ENCODE results near the gene EHD4. TPM values are rescaled to one million over a fixed set of nuclear protein-coding genes. Genes with fewer than 3 reads are reported as not detected.

EHD4 gene
- total and polyA plus RNA-seq, 9 donors: 8.8 to 23.3 (median 13.7) TPM

DNA sequence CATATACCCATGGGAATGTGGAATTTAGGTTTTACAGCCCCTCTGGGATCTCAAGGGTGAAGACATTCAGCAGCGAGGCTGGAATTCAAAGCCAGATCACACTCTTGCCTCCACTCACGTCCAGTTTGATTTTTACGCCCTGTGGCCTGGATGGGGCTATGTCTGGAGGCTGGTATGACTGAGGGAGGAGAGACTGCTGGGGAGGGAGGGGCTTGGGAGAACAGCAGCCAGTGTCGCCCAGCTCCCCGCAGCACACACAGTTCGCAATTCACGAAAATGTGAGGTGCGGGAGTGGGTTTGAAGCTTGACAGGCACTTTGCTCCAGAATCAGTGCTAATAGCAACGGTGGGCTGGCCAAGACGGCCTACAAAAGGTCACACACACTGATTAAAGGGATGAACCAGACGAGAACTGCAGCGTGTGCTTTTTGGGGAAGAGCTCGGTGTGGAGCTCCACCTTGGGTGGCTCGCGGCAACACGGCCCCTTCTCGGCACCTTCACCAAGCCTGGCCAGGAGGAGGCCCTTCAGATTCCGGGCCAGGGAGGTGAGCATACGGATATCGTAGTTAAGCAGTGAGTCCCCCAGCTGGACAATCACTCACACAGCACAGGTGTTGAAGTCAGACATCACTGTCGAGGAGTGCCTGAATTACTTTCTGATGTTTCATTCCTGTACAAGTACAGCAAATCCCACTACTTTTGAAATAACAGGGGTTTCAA, 16.4 kb downstream of the EHD4 start:
- H3K4me1 ChIP-seq (ENCODE audit: insufficient read depth): peaks cover 5% of the 10 kb centered on the region
- TF ChIP-seq POLR2A (IDR thresholded peaks at IDR 0.05) (no peak), EP300 (IDR thresholded peaks at IDR 0.05) (no peak)
- TF ChIP-seq, protein P1, sequence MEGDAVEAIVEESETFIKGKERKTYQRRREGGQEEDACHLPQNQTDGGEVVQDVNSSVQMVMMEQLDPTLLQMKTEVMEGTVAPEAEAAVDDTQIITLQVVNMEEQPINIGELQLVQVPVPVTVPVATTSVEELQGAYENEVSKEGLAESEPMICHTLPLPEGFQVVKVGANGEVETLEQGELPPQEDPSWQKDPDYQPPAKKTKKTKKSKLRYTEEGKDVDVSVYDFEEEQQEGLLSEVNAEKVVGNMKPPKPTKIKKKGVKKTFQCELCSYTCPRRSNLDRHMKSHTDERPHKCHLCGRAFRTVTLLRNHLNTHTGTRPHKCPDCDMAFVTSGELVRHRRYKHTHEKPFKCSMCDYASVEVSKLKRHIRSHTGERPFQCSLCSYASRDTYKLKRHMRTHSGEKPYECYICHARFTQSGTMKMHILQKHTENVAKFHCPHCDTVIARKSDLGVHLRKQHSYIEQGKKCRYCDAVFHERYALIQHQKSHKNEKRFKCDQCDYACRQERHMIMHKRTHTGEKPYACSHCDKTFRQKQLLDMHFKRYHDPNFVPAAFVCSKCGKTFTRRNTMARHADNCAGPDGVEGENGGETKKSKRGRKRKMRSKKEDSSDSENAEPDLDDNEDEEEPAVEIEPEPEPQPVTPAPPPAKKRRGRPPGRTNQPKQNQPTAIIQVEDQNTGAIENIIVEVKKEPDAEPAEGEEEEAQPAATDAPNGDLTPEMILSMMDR (IDR thresholded peaks at IDR 0.05): no peak
- no peak overlapping the region for H3K4me3 ChIP-seq
- no peak overlapping the region for H3K27ac ChIP-seq
- no peaks in the 10 kb centered on the region for H3K36me3 ChIP-seq
- no peaks in the 10 kb centered on the region for H3K9me3 ChIP-seq
- no peaks in the 10 kb centered on the region for H3K27me3 ChIP-seq
- intact Hi-C loops (cut with DNase I): no loop called here
- WGBS, 3 donors: 40 to 58% (median 41%) methylated on average over 21 of the region's 21 CpGs
- no peak for DNase-seq

DNA sequence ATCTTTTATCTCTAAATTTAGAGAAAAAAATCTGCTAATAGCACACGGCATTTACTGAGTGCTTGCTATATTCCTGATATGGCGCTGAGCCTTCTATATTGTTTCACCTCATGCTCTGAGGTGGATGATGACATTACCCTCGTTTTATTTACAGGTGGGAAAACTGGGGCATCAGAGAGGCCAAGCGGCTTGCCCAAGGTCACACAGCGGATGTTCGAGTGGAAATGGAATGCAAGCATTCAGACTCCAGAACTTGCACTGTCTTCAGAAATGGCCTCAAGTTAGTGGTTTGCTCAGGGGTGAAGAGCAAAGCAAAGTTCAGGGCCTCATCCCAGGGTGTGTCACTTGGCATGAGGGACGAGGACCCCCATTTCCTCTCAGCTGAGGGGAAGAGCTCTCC, 17.3 kb downstream of the EHD4 start:
- peaks cover 9% of the 10 kb centered on the region for H3K4me1 ChIP-seq (ENCODE audit: insufficient read depth)
- no peak for TF ChIP-seq POLR2A (IDR thresholded peaks at IDR 0.05)
- TF ChIP-seq EP300 (IDR thresholded peaks at IDR 0.05): no peak
- TF ChIP-seq, protein P1 (IDR thresholded peaks at IDR 0.05): no peak
- 43 to 79% (median 56%) methylated on average over 7 of the region's 7 CpGs for WGBS, 3 donors
- H3K9me3 ChIP-seq: no peaks in the 10 kb centered on the region
- H3K27ac ChIP-seq: no peak overlapping the region
- intact Hi-C loops (cut with DNase I): no loop called here
- H3K27me3 ChIP-seq: no peaks in the 10 kb centered on the region
- no peaks in the 10 kb centered on the region for H3K36me3 ChIP-seq
- H3K4me3 ChIP-seq: no peak overlapping the region
- no peak for DNase-seq

DNA sequence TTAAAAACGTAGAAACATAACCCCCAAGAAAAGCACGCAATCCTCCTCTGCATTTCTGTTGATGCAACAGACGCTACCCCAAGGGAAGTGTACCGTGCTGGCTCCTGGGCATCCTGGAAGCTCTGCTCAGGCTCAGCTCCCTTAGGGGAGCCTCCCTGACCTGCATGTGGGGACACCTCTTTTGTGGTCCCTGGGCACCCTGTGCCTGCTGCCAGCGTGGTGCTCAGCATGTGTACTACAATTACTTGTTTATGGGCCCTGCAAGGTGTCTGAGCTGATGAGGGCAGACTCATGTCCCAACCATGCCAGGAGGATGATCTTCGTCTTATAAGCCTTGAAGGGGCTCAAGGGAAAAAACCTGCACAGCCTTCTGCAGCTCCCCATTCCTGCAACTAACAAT, 18.3 kb downstream of the EHD4 start:
- Histone ChIP-seq H3K27ac (no peak overlapping the region), H3K4me1 (ENCODE audit: insufficient read depth) (peaks cover 10% of the 10 kb centered on the region), H3K36me3 (no peaks in the 10 kb centered on the region), H3K27me3 (no peaks in the 10 kb centered on the region), H3K9me3 (no peaks in the 10 kb centered on the region), H3K4me3 (no peak overlapping the region)
- TF ChIP-seq, protein P1 (IDR thresholded peaks at IDR 0.05): no peak
- TF ChIP-seq POLR2A (IDR thresholded peaks at IDR 0.05) (no peak), EP300 (IDR thresholded peaks at IDR 0.05) (no peak)
- intact Hi-C loops (cut with DNase I): no loop called here
- DNase-seq: no peak
- 84 to 93% (median 90%) methylated on average over 6 of the region's 6 CpGs for WGBS, 3 donors

DNA sequence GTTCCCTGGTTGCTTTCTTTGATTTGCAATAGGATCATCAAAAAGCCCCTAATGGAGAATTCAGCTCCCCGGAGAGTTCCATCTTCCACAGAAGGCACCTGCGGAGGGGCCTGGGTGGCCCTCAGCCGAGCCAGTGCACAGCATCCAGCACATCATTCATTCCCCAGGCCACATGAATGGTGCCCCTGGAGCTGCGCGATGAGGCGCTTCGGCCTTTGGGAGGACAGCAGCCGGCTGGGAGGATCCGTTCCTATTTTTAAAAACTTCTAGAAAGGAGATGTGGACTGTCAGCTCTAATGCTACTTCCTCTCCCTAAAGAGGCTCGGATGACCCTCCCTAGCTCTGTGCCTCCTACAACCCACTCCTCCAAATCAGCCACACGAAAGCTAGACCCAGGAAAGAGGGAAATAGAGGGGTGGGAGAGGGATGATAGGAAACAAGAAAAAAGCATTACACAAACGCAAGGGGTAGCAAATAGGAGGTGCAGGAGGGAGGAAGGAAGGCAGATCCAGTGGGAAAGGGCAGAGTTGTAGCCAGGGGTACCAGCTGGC, 20.3 kb downstream of the EHD4 start:
- no peaks in the 10 kb centered on the region for H3K9me3 ChIP-seq
- 86 to 94% (median 93%) methylated on average over 12 of the region's 12 CpGs for WGBS, 3 donors
- intact Hi-C loops (cut with DNase I): no loop called here
- H3K27me3 ChIP-seq: no peaks in the 10 kb centered on the region
- H3K27ac ChIP-seq: no peak overlapping the region
- H3K4me3 ChIP-seq: no peak overlapping the region
- no peak for DNase-seq
- H3K4me1 ChIP-seq (ENCODE audit: insufficient read depth): peaks cover 14% of the 10 kb centered on the region
- no peaks in the 10 kb centered on the region for H3K36me3 ChIP-seq
- TF ChIP-seq, protein P1 (IDR thresholded peaks at IDR 0.05): no peak
- TF ChIP-seq EP300 (IDR thresholded peaks at IDR 0.05): no peak
- TF ChIP-seq POLR2A (IDR thresholded peaks at IDR 0.05): no peak

Data from ovary (tissue), 9 donors.